Non-pigmented ciliary epithelial cell (primary cell): ENCODE measurements around the gene GKN1.

ENCODE experiments used
- DNase-seq: peaks from one replicate; pipeline ENCODE4 v3.0.0-alpha.2; 2010; ENCODE audit warnings: low read depth

The GKN1 gene

DNA sequence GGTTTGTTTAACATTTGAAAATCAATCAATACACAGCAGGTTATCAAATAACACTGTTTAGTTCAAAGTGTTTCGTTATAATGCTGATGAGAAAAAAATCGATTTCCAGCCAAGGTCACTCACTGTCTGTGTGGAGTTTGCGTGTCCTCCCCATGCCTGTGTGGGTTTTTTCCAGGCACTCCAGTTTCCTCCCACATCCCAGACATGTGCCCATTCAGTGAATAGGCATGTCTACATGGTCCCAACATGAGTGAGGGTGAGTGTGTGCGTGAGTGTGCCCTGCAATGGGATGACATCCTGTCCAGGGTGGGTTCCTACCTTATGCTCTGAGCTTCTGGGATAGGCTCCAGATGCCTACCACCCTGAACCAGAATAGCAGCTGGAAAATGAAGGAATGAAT lies 13.1 kb upstream of the GKN1 start:
- no peak for DNase-seq

GRCh38 chr2:68964282-68964681 lies 10.2 kb upstream of the GKN1 start:
- DNase-seq, result no peak

DNA sequence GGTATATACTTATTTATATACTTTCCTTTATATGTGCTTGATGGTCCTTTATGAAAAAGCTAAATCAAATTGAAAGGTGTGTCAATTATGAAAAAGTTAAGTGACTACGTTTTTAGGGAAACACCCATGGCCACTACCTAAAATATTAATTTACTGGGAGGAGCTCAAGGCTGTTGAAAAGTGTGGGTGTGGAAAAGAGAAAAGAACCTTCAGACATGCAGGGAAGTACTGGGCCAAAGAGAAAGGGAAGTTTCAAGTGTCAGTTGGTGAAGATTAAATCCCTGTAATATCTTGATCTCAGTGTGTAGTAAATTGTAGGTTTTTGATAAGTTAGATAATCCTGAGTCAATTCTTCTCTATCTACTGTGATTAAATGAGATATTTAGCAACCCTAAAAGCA lies 6.2 kb upstream of the GKN1 start:
- no peak for DNase-seq

DNA sequence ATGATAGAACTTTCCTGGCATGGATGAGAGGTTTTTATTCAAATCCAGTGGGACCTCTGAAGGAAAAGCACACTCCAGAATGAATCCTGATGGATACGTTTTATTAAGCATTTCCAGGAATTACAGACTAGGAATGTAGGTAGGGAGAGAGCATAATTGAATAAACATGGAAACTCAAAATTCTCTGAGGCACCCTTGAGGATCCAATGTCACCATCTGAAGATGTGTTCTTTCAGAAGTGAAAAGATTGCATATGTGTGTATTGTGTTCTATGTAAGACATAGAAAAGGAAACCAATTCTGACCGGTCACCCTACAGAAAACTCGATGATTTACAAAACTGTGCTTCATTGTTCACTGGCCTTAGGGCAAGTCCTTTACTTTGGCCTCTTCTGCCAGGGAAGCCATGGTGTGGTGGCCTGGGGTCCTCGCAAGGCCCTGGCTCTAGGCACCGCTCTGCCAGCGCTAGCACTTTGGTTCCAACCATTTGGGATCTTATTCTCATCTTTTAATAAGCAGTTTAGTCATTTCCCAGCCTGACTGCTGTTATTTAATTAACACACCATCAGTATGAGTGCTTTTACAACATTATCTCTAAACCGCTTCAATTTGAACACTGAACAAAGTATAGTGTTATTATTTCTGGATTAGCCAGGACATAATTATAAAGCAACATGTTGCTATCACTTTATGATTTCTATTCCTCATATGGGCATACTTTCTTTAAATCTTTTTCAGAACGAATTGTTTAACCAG lies 4.5 kb upstream of the GKN1 start:
- DNase-seq, result no peak

GRCh38 chr2:68970566-68971265 lies 3.7 kb upstream of the GKN1 start:
- no peak for DNase-seq

GRCh38 chr2:68971591-68972231 lies 2.7 kb upstream of the GKN1 start:
- peak; percentile 89 for DNase-seq

DNA sequence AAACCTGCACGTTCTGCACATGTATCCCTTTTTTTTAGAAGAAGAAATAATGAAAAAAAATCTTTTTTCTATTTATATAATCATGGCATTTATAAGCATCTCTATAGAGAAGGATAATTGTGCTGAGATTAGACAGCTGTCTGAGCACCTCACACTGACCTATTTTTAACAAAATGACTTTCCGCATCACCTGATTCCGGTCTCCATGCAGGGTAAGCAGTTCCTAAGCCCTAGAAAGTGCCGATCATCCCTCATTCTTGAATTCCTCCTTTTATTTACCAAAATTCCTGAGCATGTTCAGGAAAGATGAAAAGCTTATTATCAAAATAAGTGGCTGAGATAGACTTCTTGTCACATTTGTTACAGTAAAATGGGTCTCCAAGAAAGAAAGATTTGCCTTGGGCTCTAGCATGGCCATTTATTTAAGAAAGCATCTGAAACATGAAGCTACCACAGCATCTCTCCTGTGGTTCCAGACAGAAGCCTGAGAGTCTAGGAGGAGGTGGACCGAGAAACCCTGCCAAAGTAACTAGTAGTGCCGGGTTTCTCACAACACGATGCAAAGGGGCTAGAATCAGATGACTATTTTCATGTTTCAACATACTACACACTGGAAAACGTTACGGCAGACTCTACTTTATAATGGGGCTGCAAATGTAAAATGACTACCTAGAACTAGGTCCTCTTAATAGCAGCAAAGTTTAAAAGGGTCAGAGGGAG lies 670 bp downstream of the GKN1 start:
- DNase-seq, result no peak

- no peak for DNase-seq
Measured at GRCh38 chr2:68975844-68976243, 1.4 kb downstream of the GKN1 start.

GRCh38 chr2:68977453-68977852 lies 3.0 kb downstream of the GKN1 start:
- no peak for DNase-seq

GRCh38 chr2:68978098-68978497 lies 3.7 kb downstream of the GKN1 start:
- no peak for DNase-seq

- no peak for DNase-seq
Measured at GRCh38 chr2:68980956-68981355, 6.5 kb downstream of the GKN1 start.

- no peak for DNase-seq
Measured at GRCh38 chr2:68987021-68987503, 12.6 kb downstream of the GKN1 start.

DNA sequence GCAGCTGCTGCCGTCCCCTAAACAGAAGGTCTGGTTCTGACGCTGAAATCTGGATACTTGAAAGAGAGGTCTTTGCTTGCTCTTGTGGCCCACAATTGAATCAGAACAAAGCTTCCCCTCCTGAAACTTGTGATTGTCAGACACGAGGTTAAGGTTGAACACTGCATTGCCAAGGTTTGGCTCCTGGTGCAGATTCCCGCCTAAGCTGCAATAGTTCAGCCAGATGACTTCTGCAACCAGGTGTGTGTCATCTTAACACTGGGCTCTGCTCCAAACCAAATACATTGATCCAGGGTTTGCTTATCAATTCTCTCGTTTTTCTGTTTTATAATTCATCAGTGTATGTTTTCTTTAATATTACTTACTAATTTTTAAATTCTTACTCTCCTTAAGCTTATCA lies 14.6 kb downstream of the GKN1 start:
- no peak for DNase-seq

- DNase-seq, result no peak
Measured at GRCh38 chr2:68992341-68992740, 17.9 kb downstream of the GKN1 start.

DNA sequence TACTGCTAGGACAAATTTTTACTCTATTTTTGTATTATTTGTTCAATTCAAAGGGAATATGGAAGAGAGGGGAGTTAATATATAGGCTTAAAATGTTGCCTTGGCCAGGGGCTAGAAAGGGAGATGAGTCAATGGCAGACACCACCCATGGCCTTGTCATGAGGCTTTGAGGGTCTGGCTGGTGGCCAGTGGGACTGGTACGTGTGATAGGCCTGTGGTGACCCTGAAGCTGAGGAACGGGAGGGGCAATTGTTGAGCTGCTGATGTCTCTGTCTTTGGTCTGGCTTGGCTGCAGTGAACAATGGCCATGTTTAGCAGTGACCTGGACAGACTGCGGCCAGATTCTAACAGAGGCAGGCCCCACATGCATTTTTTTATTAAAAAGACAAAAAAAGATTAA lies 18.5 kb downstream of the GKN1 start:
- no peak for DNase-seq

GRCh38 chr2:68993660-68994059 lies 19.2 kb downstream of the GKN1 start:
- DNase-seq, result no peak

GRCh38 chr2:68994864-68995263 lies 20.4 kb downstream of the GKN1 start:
- DNase-seq, result no peak

- DNase-seq, result no peak
Measured at GRCh38 chr2:68995916-68996315, 21.5 kb downstream of the GKN1 start.

DNA sequence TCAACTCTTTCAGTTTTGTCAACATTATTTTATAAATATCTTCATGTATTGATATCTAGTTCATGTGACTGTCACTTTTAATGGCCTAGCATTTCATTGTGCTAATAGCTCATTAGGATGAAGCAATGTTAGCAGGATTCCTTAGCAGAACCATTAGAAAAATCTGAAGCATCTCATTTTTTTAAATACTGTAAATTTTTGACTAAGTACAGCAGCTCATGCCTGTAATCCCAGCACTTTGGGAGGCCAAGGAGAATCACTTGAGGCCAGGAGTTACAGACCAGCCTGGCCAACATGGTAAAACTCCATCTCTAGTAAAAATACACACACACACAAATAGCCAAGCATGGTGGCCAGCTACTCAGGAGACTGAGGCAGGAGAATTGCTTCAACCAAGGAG lies 23.0 kb downstream of the GKN1 start:
- DNase-seq, result no peak

- DNase-seq, result no peak
Measured at GRCh38 chr2:69001879-69002278, 27.4 kb downstream of the GKN1 start.

DNA sequence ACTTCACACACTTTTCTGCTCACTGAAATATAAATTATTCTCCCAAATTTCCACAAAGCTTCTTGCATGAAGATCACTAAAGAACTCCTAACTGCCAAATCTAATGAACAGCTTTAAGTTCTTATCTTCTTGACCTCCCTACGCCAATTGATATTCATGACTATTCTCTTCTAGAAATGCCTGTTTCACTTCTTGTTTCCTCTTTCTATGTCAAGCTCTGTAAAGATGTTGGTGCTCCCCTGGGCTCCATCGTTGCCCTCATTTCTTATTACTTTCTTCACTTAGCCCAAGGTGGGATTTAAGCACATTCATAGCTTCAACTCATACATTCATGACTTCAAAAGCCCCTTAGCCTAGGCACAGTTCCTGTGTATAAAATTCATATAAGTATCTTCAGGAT lies 29.3 kb downstream of the GKN1 start:
- no peak for DNase-seq

DNA sequence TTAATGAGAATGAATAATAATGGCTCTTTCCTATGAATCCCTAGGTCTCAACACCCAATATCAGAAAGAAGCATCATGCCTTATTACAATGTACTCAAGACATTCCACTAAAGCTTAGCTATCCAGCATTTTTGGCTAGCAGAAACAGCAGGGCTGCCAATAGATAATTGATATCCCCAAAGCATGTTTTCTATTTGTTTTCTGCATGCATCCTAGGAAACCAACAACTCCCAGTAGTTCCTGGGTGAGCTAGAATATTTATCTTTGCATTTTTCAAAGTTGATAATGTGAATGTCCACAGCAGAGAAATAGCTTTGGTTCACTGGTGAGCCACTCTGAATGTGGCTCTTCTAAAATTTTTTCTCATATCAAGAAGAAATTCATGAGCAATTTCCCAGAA lies 32.7 kb downstream of the GKN1 start:
- DNase-seq, result no peak

- no peak for DNase-seq
Measured at GRCh38 chr2:69007603-69008002, 33.2 kb downstream of the GKN1 start.
